HS-27A (cell line): ENCODE measurements around the gene CDKAL1.
"Not testable (repeated sequence)": the region's sequence is repeated elsewhere in the genome, so short reads cannot be mapped to it uniquely, and the experiment has no call there.

Source experiments
- DNase-seq: peaks from one replicate; pipeline ENCODE4 v3.0.0-alpha.2; 2012; ENCODE audit warnings: low read depth, missing footprints

The CDKAL1 gene

DNA sequence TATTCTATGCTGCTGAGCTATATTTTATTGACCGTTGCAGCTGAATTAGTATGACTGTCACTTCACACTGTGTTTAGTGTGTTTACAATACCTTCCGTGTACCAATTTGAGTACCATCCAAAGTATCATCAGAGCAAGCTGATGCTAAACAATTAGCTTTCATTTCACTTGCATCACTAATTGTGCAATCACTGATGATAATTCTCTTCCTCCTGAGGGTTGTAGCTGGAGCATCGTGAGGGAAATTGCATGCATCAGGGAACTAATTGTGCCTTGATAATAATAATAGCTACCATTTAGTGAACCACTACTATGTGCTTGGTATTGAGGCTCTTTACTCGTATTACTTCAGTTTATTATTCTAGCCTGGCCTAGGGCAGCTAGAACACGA is 674.5 kb downstream of the CDKAL1 start:
- DNase-seq: no peak

DNA sequence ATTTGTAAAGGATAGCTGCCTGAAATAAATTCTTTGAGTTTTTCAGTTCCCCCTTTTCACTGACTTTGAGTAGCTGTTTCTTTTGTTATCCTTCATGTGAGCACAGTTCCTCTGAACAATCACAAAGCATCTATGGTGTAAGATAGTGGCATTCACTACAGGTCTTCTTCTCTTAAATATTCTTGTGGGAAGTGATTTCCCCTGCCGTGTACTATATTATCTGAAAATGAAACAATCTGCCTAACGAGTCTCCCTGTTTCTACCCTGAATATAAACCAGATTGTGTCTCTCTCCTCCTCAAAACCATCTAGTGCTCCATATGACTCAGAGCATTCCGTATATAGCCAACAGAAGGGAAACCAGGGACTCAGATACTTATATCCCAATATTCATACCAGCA is 679.2 kb downstream of the CDKAL1 start:
- no peak for DNase-seq

DNA sequence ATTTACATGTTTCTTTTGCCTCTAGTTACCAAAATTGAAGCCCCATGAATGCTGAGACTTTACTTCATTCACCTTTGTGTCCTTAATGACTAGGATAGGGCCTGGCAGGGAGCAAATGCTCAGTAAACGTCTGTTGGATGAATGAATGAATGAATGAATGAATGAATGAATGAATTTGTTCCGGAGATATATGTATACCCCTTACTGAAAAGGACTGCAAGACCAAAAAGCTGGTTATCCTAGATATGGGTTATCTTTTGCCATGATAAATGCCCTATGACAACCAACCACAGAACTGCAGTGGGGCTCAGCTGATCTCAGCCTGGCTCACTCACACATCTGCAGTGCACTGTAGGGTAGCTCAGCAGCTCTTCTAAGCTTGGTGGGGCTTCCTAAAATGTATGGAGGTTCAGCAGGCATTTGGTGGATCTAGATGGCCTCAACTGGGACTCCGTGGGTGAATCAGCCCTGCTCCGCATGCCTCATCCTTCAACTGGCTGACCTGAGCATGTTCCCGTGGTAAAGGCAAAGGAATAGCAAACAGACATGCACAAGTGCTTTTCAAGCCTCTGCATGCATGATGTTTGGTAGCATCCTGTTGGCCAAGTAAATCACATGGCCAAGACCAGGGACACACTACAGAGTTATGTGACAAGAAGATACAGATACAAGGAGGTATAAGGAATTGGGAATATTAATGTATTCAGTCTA is 680.6 kb downstream of the CDKAL1 start:
- DNase-seq: no peak

DNA sequence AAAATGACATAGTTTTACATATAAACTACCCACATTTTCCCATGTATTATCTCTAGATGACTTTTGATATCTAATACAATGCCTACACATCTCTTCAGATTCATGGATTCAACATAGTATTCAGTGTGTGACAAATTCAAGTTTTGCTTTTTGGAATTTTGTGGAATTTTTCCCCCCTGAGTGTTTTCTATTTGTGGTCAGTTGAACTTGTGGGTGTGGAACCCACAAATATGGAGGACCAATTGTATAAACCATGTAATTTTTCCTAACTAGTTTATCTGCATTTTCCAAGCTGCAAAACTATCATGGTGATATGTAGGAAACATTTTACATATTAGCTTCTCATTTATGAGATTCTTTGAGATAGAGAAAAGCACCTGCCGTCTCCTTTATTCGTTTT is 685.0 kb downstream of the CDKAL1 start:
- DNase-seq: no peak

DNA sequence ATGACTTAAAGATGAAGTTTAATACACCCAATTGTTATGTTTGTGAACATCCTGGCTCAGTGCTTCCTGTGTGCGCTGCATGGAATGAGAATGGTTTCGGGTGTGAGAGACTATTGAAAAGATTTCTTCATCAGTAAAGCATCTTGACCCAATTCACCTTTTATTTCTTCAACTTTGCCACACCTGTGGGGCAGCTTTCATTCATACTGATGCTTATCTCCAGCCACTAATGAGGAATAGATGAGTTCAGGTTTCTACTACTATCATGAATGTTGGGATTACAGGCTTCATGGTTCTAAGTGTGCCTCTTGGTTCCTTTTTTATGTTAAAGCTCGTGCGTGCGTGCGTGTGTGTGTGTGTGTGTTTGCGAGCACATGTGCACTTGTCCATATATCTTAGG is 685.6 kb downstream of the CDKAL1 start:
- DNase-seq: no peak

DNA sequence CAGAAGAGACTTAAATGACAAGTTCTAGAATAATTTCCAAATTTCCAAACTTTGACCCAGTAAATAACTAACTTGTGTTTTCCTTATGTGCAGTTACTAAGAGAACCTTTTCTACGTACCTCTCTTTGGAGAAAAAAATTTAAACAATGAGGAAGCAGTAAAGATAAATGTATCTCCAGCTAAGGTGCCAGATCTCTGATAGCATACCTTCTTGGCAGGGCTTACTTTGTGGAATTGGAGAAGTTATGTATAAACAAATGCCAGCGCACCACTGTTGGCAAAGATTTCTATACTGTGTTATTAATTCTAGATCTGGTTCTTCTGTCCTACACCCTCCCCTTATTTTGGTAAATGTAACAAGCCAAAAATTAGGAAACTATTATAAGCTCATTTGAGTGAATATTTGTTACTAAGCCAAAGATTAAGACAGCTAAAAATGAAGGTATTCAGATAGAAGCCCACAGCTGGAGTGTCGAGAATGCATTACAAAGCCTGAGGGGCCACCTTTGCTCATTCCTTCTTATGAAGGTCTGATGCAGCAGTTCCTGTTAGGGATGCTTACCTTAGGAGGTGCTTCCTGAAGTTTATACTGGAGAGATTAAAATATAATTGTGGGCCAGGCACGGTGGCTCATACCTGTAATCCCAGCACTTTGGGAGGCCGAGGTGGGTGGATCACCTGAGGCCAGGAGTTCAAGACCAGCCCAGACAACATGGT is 686.2 kb downstream of the CDKAL1 start:
- DNase-seq: no peak

DNA sequence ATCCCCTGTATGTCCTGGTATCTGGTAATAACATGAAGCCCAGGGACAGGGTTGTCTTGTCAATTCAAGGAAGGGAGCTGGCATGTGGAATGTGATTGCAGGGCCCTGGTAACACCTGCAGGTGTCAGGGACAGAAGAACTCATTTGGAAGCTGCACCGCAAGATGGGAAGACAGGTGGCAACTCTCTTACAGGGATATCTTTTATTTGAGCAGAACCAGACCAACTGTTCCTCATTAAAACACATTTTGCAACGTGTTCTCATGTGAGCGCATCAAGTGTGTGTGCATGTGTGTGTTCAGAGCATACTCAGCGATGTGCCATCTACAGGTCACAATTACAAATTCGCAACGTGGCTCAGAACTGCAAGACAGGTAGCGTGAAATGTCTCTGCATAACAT is 688.4 kb downstream of the CDKAL1 start:
- no peak for DNase-seq

DNA sequence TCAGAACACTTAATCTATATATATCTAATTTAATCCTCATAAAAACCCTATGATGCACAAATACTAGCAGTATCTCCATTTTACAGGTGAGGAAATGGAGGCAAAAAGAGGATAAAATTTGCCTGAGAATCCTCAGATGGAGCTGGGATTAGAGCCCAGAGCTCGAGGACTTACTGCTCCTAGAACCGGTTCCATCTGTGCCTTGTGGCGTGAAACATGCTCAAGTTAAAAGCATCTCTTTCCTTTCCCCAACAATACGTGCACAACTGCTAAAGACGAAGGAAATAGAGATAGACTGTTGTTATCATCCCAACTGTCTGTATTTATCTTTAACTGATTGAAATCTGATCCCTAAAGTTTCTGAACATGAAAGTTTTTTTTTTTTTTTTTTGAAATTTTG is 691.7 kb downstream of the CDKAL1 start:
- no peak for DNase-seq

DNA sequence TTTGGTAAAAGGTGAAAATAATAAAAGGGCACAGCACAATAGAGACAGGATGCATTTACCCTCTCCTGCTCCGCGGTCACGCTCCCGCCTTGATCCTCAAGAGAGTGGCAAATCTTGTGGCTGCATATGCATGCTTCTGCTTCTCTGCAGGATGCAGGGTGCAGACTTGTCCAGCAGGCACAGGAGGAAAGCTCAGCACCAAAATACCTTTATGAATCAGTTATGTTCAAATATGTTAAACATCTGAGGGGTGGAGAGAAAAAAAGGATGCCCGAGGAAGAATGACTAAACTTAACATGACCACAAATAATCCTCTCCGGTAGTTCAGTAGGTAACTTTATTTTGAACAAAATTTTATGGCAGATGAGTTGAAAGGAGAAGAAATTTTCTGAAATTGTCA is 693.2 kb downstream of the CDKAL1 start:
- DNase-seq: peak; percentile 17

DNA sequence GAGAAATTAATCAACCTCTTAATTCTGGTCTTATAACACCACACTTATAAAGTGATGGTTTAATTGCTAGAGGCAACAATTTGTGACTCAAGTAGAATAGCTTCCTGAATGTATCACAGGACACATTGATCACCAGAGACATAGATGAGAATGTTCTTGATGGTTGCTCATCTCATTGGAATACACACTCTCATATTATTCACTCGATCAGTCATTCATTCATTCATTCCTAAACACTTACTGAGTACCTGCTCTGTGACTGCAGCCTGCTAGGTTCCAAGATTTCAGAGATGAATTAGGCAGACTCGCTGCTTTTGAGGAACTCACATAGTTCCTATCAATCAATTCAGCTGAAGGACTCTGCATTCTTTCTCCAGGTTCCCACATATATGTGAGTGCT is 694.2 kb downstream of the CDKAL1 start:
- DNase-seq: no peak

DNA sequence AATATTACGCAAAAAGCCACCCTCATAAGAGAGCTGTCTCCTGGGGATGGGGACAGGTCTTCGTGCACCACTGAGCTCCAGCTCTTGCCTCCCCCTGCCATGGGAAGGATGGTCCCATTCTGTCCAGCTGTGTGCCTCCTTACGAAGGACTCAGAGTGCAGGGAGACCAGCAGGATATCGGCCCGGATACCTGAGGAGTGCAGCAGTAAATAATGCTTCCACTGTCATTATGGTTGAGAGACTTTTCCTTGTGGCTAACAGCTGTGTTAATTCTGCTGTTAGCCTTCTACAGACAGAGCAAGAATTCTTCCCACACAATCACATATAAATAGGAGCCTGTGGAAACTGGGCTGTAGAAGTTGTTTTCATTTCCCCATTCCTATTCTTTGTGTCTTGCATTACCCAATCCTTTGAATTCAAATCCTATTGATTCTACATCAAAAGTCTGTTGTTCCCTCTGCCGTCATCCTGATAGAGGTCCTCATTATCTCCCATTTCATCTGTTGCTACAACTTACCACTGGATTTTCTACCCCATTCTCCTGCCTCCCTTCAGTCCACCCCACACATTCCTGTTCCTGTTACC is 694.7 kb downstream of the CDKAL1 start:
- no peak for DNase-seq

DNA sequence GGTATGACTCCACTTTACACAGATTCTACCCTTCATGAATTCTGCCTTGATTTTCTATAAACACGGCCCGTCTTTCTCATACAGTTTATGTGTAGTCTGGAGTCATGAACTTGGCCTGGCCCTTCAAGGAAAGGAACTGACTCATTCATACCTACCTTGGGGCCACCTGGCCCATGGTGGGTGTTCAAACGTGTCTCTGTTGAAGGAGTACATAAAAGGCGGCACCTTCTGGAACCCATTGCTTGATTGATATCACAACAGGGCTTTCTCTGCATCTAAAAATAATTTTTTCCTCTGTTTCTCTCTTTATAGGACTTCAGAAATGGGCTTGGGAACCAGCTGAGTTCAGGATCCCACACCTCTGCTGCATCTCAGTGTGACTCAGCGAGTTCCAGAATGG is 696.3 kb downstream of the CDKAL1 start:
- no peak for DNase-seq

DNA sequence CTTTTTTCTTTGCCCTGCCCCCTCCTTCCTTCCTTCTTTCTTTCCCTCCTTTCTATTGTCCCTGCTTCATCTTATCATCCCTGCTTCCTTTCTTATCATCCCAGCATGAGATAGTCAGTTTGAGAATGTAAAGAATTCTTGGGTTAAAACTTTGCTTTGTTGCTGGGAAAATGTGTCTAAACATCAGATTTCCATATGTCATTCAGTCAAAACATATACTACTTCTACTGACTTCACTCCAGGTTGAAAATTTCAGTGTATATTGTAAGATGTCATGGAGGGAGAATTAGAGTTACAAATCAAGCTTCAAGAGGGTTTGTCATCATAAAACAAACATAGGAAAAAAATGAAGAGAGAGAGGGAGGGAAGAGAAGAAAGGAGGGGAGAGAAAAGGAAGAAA is 700.9 kb downstream of the CDKAL1 start:
- no peak for DNase-seq

DNA sequence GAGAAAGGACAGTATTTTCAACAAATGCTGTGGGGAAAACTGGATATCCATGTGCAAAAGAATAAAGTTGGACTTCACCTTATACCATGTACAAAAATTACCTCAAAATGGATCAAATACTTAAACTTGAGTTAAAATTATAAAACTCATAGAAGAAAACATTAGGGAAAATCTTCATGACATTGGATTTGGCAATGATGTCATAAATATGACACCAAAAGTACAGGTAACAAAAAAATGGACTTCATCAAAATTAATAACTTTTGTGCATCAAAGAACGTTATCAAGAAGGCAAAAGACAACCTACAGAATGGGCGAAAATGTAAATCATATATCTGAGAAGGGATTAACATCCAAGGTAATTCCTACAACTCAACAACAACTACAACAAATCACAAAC is 704.0 kb downstream of the CDKAL1 start:
- DNase-seq: no peak

DNA sequence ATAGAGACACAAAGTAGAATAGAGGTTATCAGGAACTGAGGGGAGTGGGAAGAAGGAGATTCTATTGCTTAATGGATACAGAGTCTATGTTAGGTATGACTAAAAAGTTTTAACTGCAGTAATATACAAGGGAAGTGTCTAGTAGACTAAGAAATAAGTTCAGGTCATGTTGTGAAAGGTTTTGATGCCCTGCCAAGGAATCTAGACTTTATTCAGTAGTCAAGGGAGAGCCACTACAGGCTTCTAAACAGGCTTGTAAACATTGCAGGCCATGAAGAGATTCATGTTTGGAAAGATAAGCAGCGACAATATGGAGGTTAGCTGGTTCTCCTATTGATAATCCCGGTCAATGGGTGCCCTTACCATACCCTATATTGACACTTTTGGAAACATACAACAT is 706.5 kb downstream of the CDKAL1 start:
- DNase-seq: no peak

DNA sequence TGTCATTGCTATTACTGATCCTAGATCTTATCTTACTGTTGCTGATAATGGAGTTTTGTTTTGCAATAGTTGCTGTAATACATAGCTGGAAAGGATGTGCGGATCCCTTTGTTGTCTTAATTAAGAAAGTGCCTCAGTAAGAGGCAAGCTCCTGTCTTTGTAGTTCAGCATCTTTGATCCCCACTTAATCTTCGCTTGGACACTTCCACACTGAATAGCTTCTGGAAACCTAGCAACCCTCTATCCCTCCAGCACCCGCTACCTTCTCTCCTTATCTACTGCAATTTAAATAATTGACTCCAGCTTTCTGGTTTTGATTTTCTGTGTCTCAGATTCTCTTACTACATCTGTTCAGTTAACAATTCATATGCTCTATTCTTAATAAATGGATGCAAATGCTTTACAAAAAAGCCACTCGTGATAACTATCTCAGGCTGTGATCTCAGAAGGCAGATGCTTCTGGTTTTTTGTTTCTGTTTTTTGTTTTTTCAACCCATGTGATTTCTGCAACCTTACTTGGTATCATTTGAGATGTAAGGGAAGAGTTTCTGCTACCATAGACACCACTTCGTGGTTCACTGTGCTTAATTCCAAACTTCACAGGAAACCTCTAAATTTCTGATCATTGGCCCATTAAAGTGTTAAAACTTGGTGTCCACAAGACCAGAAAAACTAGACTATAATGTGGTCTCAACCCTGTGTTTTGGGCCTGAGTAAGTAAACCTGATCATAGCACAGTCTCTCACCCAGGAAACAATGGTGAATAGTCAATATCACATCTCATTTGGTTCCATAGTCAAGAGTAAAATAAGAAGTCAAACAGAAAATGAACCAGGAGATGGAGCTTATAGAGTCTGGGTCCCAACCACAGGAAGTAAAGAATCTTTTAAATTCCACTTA is 707.2 kb downstream of the CDKAL1 start:
- DNase-seq: no peak

DNA sequence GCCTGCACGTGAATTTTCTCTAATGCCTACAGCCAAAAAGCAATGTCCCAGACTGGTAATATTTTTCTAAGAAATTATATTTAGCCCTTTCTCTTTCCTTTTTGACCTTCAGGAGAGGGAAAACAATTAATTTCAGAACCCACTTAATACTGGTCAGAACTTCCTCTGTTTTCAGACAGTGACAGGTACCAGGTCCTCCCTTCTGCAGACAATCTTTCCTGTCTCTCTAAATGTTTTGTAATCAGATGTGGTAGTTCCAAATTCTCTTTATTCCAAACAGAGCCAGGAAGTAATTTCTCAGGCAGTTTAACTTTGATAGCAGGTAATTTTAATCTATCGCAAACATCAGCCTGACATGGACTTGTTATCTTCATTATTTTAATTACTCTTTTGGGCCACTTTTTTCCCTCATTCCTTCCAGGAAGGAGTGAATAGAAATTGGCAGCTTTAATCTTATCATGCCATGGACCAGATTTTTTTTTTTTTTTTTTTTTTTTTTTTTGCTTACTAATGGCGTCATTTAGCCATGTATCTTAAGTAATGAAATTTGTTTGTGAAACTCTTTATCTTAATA is 710.7 kb downstream of the CDKAL1 start:
- no peak for DNase-seq

DNA sequence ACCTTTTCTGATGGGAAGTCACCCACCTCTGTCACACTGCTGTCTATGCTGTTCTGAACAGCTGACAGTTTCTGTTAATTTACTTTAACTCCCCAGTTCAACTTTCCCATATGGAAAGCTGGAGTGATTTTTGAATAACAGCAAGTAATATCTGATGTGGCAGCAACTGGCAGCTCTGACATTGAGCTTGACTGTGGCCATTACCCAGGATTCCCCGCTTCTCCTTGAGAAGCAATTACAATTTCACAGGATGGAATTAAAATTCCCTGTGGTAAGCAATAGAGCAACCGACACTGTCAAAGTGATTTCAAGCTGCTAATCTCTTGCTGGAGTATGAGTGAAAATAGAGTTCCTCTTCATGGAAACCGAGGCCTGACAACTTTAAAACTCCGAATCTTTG is 711.2 kb downstream of the CDKAL1 start:
- no peak for DNase-seq

DNA sequence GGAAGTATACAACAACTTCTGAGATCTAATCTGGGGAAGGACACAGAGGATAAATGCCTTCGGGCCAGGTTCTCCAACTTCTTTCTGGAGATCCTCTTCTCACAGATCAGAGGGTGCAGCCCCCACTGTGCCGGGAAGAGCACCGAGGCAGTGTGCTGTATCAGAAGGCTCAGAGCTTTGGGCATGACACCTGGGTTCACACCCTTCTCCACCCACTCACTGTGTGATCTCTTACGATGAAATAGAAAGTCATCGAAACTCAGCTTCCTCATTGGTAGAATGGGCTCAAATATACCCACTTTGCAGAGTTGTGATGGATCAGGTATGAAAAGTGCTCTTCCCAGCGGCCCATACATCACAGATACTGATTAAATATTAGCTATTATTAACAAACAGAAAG is 711.8 kb downstream of the CDKAL1 start:
- no peak for DNase-seq

DNA sequence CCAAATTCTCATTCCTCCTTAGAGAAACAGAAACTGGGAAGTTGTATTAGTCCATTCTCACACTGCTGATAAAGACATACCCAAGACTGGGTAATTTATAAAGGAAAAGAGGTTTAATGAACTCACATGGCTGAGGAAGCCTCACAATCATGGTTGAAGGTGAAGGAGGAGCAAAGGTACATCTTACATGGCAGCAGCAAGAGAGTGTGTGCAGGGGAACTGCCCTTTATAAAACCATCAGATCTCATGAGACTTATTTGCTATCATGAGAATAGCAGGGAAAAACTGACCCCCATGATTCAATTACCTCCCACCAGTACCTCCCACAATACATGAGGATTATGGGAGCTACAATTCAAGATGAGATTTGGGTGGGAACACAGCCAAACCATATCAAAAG is 720.2 kb downstream of the CDKAL1 start:
- DNase-seq: not testable (repeated sequence)

DNA sequence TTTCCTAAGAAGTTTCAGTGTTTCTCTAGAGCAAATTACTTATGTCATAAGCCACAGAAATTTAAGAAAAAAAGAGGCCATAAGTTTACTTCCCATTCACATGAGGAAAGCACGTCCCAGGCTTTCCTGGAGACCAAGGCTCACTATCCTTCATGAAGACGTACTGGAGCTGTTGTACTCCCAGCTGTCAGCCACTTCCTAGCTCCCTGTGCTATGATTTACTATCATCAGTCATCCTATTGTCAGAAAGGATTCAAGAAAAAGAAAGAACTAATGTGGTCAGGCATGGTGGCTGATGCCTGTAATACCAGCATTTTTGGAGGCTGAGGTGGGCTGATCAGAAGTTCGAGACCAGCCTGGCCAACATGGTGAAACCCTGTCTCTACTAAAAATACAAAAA is 721.9 kb downstream of the CDKAL1 start:
- no peak for DNase-seq

DNA sequence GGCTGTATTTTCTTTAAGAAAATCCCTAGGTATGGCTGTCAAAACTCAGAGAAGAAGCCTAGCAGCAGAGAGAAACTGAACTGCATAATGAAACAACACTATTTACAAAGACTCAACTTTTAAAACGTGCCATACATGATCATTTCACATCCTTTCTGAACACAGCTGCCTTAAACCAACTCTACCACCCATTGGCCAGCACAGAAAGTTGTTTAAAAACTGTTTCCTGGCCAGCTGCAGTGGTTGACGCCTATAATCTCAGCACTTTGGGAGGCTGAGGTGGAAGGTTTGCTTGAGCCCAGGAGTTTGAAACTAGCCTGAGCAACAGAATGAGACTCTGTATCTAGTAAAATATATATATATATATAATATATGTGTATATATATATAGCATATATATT is 722.9 kb downstream of the CDKAL1 start:
- DNase-seq: no peak
